T-helper 1 cell treated with Interleukin-12 subunit alpha and Interleukin-12 subunit beta and Interleukin-4 antibody, amounts not matched to agents 30 μg/mL and 1 μg/mL, for 36 hours (primary cell): ENCODE results near the gene HLCS.

ENCODE experiments used
- H3K27ac Mint-ChIP-seq: one replicate; pipeline ENCODE4 v1.8.0; 2021; ENCODE audit warnings: mild to moderate bottlenecking, mixed read lengths
- H3K27me3 Mint-ChIP-seq: one replicate; pipeline ENCODE4 v1.8.0; 2021; ENCODE audit warnings: low read depth, mixed read lengths
- H3K36me3 Mint-ChIP-seq: one replicate; pipeline ENCODE4 v1.8.0; 2021; ENCODE audit warnings: low read depth, mixed read lengths
- H3K4me1 Mint-ChIP-seq: one replicate; pipeline ENCODE4 v1.8.0; 2021; ENCODE audit warnings: low read depth, mixed read lengths
- H3K4me3 Mint-ChIP-seq: one replicate; pipeline ENCODE4 v1.8.0; 2021; ENCODE audit warnings: mild to moderate bottlenecking, moderate library complexity, mixed read lengths
- H3K9me3 Mint-ChIP-seq: one replicate; pipeline ENCODE4 v1.8.0; 2021; ENCODE audit warnings: mixed read lengths

The HLCS gene

GRCh38 chr21:36709030-36709867, 257.2 kb downstream of the HLCS start:
- peaks cover 85% of the 10 kb centered on the region for H3K27me3 Mint-ChIP-seq
- no peak overlapping the region for H3K4me3 Mint-ChIP-seq
- peaks cover 5% of the 10 kb centered on the region for H3K4me1 Mint-ChIP-seq
- no peaks in the 10 kb centered on the region for H3K36me3 Mint-ChIP-seq
- H3K9me3 Mint-ChIP-seq = no peaks in the 10 kb centered on the region
- no peak overlapping the region for H3K27ac Mint-ChIP-seq

GRCh38 chr21:36708286-36709029, 258.0 kb downstream of the HLCS start:
- peaks cover 84% of the 10 kb centered on the region for H3K27me3 Mint-ChIP-seq
- no peak overlapping the region for H3K4me3 Mint-ChIP-seq
- no peak overlapping the region for H3K27ac Mint-ChIP-seq
- H3K4me1 Mint-ChIP-seq = peaks cover 5% of the 10 kb centered on the region
- H3K36me3 Mint-ChIP-seq = no peaks in the 10 kb centered on the region
- H3K9me3 Mint-ChIP-seq = no peaks in the 10 kb centered on the region

GRCh38 chr21:36707763-36708285, 258.6 kb downstream of the HLCS start:
- Mint-ChIP-seq H3K27me3 (peaks cover 84% of the 10 kb centered on the region), H3K4me3 (no peak overlapping the region), H3K36me3 (no peaks in the 10 kb centered on the region), H3K4me1 (peaks cover 4% of the 10 kb centered on the region), H3K27ac (no peak overlapping the region), H3K9me3 (no peaks in the 10 kb centered on the region)

GRCh38 chr21:36706951-36707762, 259.3 kb downstream of the HLCS start:
- H3K4me3 Mint-ChIP-seq = no peak overlapping the region
- H3K9me3 Mint-ChIP-seq = no peaks in the 10 kb centered on the region
- H3K36me3 Mint-ChIP-seq = no peaks in the 10 kb centered on the region
- H3K27me3 Mint-ChIP-seq = peaks cover 84% of the 10 kb centered on the region
- peaks cover 2% of the 10 kb centered on the region for H3K4me1 Mint-ChIP-seq
- H3K27ac Mint-ChIP-seq = peak overlapping the region; percentile 34

DNA sequence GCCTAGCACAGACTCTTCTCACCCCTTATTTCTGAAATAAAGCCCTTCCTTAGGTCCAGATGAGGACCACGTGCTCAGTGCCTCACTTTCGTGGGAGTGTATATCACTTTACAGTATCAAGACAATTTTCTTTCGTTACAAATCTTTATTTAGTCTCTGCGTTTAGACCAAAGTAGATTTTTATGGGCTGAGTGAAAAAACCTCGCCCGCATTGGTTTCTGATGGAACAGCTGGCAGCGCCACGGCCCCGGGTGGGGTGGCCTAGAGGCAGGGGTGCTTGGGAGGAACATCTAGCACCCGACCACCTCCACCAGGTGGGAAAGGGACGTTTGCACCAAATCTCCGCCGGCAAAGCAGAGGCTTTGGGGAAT, 260.0 kb downstream of the HLCS start:
- no peaks in the 10 kb centered on the region for H3K9me3 Mint-ChIP-seq
- H3K4me3 Mint-ChIP-seq = no peak overlapping the region
- peaks cover 87% of the 10 kb centered on the region for H3K27me3 Mint-ChIP-seq
- H3K36me3 Mint-ChIP-seq = no peaks in the 10 kb centered on the region
- peaks cover 4% of the 10 kb centered on the region for H3K4me1 Mint-ChIP-seq
- H3K27ac Mint-ChIP-seq = no peak overlapping the region

GRCh38 chr21:36705679-36706481, 260.6 kb downstream of the HLCS start:
- Mint-ChIP-seq H3K9me3 (no peaks in the 10 kb centered on the region), H3K27ac (no peak overlapping the region), H3K4me1 (peaks cover 4% of the 10 kb centered on the region), H3K4me3 (no peak overlapping the region), H3K36me3 (no peaks in the 10 kb centered on the region), H3K27me3 (peaks cover 82% of the 10 kb centered on the region)

DNA sequence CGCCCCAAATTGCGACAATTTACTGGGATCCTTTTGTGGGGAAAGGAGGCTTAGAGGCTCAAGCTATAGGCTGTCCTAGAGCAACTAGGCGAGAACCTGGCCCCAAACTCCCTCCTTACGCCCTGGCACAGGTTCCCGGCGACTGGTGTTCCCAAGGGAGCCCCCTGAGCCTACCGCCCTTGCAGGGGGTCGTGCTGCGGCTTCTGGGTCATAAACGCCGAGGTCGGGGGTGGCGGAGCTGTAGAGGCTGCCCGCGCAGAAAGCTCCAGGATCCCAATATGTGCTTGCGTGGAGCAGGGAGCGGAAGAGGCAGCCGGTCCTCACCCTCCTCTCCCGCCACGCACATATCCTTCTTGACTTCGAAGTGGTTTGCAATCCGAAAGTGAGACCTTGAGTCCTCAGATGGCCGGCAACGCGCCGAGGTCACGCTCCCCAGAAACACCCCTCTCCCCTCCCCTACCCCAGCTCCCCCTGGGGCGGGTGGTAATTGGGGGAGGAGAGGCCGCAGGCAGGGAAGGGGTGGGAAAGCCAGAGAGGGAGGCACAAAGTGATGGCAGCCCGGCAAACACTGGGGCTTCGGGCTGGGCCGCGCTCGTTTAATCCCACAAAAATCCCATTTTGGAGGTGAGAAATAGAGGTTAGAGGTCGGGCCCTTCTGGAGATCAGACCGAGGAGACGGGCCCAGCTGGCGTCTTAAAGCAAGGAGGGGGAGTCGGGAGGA, 261.4 kb downstream of the HLCS start:
- Mint-ChIP-seq H3K9me3 (no peaks in the 10 kb centered on the region), H3K27ac (no peak overlapping the region), H3K4me3 (no peak overlapping the region), H3K4me1 (peaks cover 10% of the 10 kb centered on the region), H3K27me3 (peaks cover 82% of the 10 kb centered on the region), H3K36me3 (peaks cover 1% of the 10 kb centered on the region)

GRCh38 chr21:36704281-36704957, 262.1 kb downstream of the HLCS start:
- H3K4me1 Mint-ChIP-seq = peaks cover 11% of the 10 kb centered on the region
- H3K36me3 Mint-ChIP-seq = peaks cover 2% of the 10 kb centered on the region

GRCh38 chr21:36703626-36704280, 262.7 kb downstream of the HLCS start:
- Mint-ChIP-seq H3K4me3 (no peak overlapping the region), H3K9me3 (no peaks in the 10 kb centered on the region), H3K36me3 (peaks cover 2% of the 10 kb centered on the region), H3K27me3 (peaks cover 76% of the 10 kb centered on the region), H3K4me1 (peaks cover 11% of the 10 kb centered on the region), H3K27ac (no peak overlapping the region)

More at GRCh38 chr21:36704281-36704957, 262.1 kb downstream of the HLCS start:
- Mint-ChIP-seq H3K4me3 (no peak overlapping the region), H3K9me3 (no peaks in the 10 kb centered on the region), H3K27ac (no peak overlapping the region), H3K27me3 (peaks cover 77% of the 10 kb centered on the region)

DNA sequence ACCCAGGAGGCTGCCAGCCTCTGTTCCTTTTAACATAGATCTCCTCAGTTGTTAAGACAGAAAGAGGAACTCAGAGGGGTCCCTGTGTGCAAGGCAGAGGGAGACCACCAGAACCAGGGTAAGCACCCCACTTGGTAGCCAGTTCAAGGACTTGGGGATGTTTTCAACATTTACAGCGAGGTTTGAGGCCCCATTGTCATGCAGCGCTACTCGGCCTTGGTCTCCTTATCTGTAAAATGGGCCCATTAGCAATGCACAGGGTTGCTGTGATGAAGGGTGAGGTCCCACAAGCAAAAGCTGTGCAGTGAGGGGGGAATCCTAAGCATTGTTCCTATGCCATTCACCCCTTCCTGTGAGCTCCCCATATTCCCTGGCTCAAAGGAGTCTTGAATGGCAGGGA, 263.3 kb downstream of the HLCS start:
- H3K4me3 Mint-ChIP-seq = no peak overlapping the region
- H3K4me1 Mint-ChIP-seq = peaks cover 11% of the 10 kb centered on the region
- no peak overlapping the region for H3K27ac Mint-ChIP-seq
- H3K27me3 Mint-ChIP-seq = peaks cover 74% of the 10 kb centered on the region
- peaks cover 2% of the 10 kb centered on the region for H3K36me3 Mint-ChIP-seq
- H3K9me3 Mint-ChIP-seq = no peaks in the 10 kb centered on the region

GRCh38 chr21:36702622-36702968, 263.9 kb downstream of the HLCS start:
- Mint-ChIP-seq H3K27me3 (peaks cover 78% of the 10 kb centered on the region), H3K27ac (no peak overlapping the region), H3K36me3 (peaks cover 2% of the 10 kb centered on the region), H3K9me3 (no peaks in the 10 kb centered on the region), H3K4me1 (peaks cover 11% of the 10 kb centered on the region), H3K4me3 (no peak overlapping the region)

GRCh38 chr21:36701756-36702621, 264.5 kb downstream of the HLCS start:
- peak overlapping the region; percentile 34 for H3K4me3 Mint-ChIP-seq
- H3K4me1 Mint-ChIP-seq = peaks cover 11% of the 10 kb centered on the region
- no peaks in the 10 kb centered on the region for H3K9me3 Mint-ChIP-seq
- H3K27ac Mint-ChIP-seq = peak overlapping the region; percentile 27
- peaks cover 2% of the 10 kb centered on the region for H3K36me3 Mint-ChIP-seq
- peaks cover 78% of the 10 kb centered on the region for H3K27me3 Mint-ChIP-seq
